ENCODE results near the gene DNAJA3.

- TF ChIP-seq, protein P1, sequence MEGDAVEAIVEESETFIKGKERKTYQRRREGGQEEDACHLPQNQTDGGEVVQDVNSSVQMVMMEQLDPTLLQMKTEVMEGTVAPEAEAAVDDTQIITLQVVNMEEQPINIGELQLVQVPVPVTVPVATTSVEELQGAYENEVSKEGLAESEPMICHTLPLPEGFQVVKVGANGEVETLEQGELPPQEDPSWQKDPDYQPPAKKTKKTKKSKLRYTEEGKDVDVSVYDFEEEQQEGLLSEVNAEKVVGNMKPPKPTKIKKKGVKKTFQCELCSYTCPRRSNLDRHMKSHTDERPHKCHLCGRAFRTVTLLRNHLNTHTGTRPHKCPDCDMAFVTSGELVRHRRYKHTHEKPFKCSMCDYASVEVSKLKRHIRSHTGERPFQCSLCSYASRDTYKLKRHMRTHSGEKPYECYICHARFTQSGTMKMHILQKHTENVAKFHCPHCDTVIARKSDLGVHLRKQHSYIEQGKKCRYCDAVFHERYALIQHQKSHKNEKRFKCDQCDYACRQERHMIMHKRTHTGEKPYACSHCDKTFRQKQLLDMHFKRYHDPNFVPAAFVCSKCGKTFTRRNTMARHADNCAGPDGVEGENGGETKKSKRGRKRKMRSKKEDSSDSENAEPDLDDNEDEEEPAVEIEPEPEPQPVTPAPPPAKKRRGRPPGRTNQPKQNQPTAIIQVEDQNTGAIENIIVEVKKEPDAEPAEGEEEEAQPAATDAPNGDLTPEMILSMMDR (IDR thresholded peaks at IDR 0.05): no peak
- TF ChIP-seq POLR2A (IDR thresholded peaks at IDR 0.05): no peak
Measured at GRCh38 chr16:4382795-4383357, 42.8 kb upstream of the DNAJA3 start.

Measured in Peyer's patch (tissue), 4 donors.